CD4-positive, alpha-beta T cell (primary cell): ENCODE measurements around the gene PRR15L. TPM values are rescaled to one million over a fixed set of nuclear protein-coding genes. Genes with fewer than 3 reads are reported as not detected.

Source experiments
- ATAC-seq: fragments of 200-7000 bp; cut with Tn5 transposase; one replicate; pipeline ENCODE4 v1.10.0; 2022; ENCODE audit warnings: mild to moderate bottlenecking; ENCODE audit not compliant: poor library complexity
- CTCF ChIA-PET: fragments of 350-600 bp; sonication (Branson Sonifier 250); formaldehyde crosslinking; loops from one replicate; lab custom pipeline; 2021; ENCODE audit warnings: antibody characterized with exemption, inconsistent platforms; lab: Charles Lee
- POLR2A ChIA-PET: fragments of 350-600 bp; sonication (Branson Sonifier 250); formaldehyde crosslinking; loops from one replicate; lab custom pipeline; 2021; ENCODE audit warnings: antibody characterized with exemption, inconsistent platforms; lab: Charles Lee
- DNase-seq, 14 experiments: peaks; one replicate each; pipeline ENCODE4 v3.0.0-alpha.2; 2013 to 2020; ENCODE audit warnings: mixed read lengths in 2 of 14
- H3K27ac ChIP-seq, 2 donors: one replicate each; pipeline versions ENCODE4 v1.5.1 to v1.7.0; 2013; ENCODE audit warnings: low read length in 2 of 2, low read depth in 1 of 2, mild to moderate bottlenecking in 1 of 2
- H3K27me3 ChIP-seq, 2 experiments: 1 replicate in 1 of 2; 2 replicates in 1 of 2; pipeline versions ENCODE4 v1.6.1 to v1.7.0; 2013; ENCODE audit warnings: low read length in 2 of 2, control low read depth in 1 of 2, mild to moderate bottlenecking in 1 of 2, moderate library complexity in 1 of 2; ENCODE audit not compliant: insufficient read depth in 2 of 2, control insufficient read depth in 1 of 2
- H3K36me3 ChIP-seq: one replicate; pipeline ENCODE4 v1.6.1; 2013; ENCODE audit warnings: low read length, control low read depth; ENCODE audit not compliant: insufficient read depth
- H3K4me1 ChIP-seq: one replicate; pipeline ENCODE4 v1.6.1; 2013; ENCODE audit warnings: low read length, control low read depth; ENCODE audit not compliant: insufficient read depth
- H3K4me3 ChIP-seq: one replicate; pipeline ENCODE4 v1.5.1; 2013; ENCODE audit warnings: mild to moderate bottlenecking, low read length, moderate library complexity
- H3K9me3 ChIP-seq, 2 experiments: 1 replicate in 1 of 2; 2 replicates in 1 of 2; pipeline versions ENCODE4 v1.6.1 to v1.7.0; 2013; ENCODE audit warnings: low read length in 2 of 2, mild to moderate bottlenecking in 2 of 2, control low read depth in 1 of 2, moderate library complexity in 1 of 2; ENCODE audit not compliant: control insufficient read depth in 1 of 2, insufficient read depth in 1 of 2
- H3K27ac Mint-ChIP-seq: one replicate; pipeline ENCODE4 v1.8.0; 2020; ENCODE audit warnings: mixed read lengths
- H3K27me3 Mint-ChIP-seq: one replicate; pipeline ENCODE4 v1.8.0; 2021; ENCODE audit warnings: mixed read lengths
- H3K36me3 Mint-ChIP-seq: one replicate; pipeline ENCODE4 v1.8.0; 2021; ENCODE audit warnings: low read depth, mixed read lengths
- H3K4me1 Mint-ChIP-seq: one replicate; pipeline ENCODE4 v1.8.0; 2021; ENCODE audit warnings: low read depth, mixed read lengths
- H3K4me3 Mint-ChIP-seq: one replicate; pipeline ENCODE4 v1.8.0; 2020; ENCODE audit warnings: mild to moderate bottlenecking, mixed read lengths
- H3K9me3 Mint-ChIP-seq: one replicate; pipeline ENCODE4 v1.8.0; 2020; ENCODE audit warnings: mixed read lengths
- CTCF ChIP-seq: fragments of 200-600 bp; IDR thresholded peaks from one replicate; pipeline ENCODE4 v1.8.0; 2022; ENCODE audit warnings: antibody characterized with exemption, mild to moderate bottlenecking
- intact Hi-C, 2 experiments: fragments of 100-400 bp; cut with DNase I in 1 of 2; cut with micrococcal nuclease in 1 of 2; formaldehyde crosslinking; loops; one replicate each; pipeline versions ENCODE4 v1.15.1 to v1.9.0; 2023 to 2025; cut with DNase I, micrococcal nuclease
- total RNA-seq, 174 experiments: library from RNA in 2 of 174; stranded (reverse) in 2 of 174; gene quantifications; one replicate each; pipeline ENCODE4 v1.2.3 and lab custom pipeline; 2021 to 2026

The PRR15L gene
- total RNA-seq, 2 experiments from 2014 or later = not detected

- Histone ChIP-seq H3K27ac (no peak overlapping the region), H3K9me3 (no peaks in the 10 kb centered on the region), H3K36me3 (peaks cover 67% of the 10 kb centered on the region), H3K4me3 (no peak overlapping the region), H3K4me1 (no peaks in the 10 kb centered on the region), H3K27me3 (no peaks in the 10 kb centered on the region)
- POLR2A ChIA-PET = interaction anchor here (0.9 kb wide), 1 partner anchor 33 kb away, joined by 3 read pairs; no protein-coding TSS in a partner anchor
- no peak for TF ChIP-seq CTCF
- no peak for DNase-seq
- intact Hi-C loops = no loop called here
- Mint-ChIP-seq H3K27me3 (no peaks in the 10 kb centered on the region), H3K36me3 (peaks cover 60% of the 10 kb centered on the region), H3K27ac (no peak overlapping the region), H3K4me3 (no peak overlapping the region), H3K9me3 (no peaks in the 10 kb centered on the region), H3K4me1 (no peaks in the 10 kb centered on the region)
- CTCF ChIA-PET = no interaction called here
- no peak for ATAC-seq
These were observed 29.3 kb downstream of the PRR15L start for GRCh38 chr17:47928415-47928814.

- Histone ChIP-seq H3K4me1 (no peaks in the 10 kb centered on the region), H3K9me3 (no peaks in the 10 kb centered on the region), H3K27me3 (no peaks in the 10 kb centered on the region), H3K27ac (no peak overlapping the region), H3K4me3 (no peak overlapping the region), H3K36me3 (peaks cover 72% of the 10 kb centered on the region)
- intact Hi-C loops = no loop called here
- no peaks in the 10 kb centered on the region for H3K27me3 Mint-ChIP-seq
- H3K9me3 Mint-ChIP-seq = no peaks in the 10 kb centered on the region
- no peak for TF ChIP-seq CTCF
- no peak for ATAC-seq
- no peak overlapping the region for H3K4me3 Mint-ChIP-seq
- no peaks in the 10 kb centered on the region for H3K4me1 Mint-ChIP-seq
- no peak overlapping the region for H3K27ac Mint-ChIP-seq
- ChIA-PET POLR2A (no interaction called here), CTCF (no interaction called here)
- no peak for DNase-seq
- H3K36me3 Mint-ChIP-seq = peaks cover 65% of the 10 kb centered on the region
These were observed 29.8 kb downstream of the PRR15L start for GRCh38 chr17:47927821-47928400.

GRCh38 chr17:47925678-47925988 is 32.0 kb downstream of the PRR15L start:
- ATAC-seq (no peak), DNase-seq (no peak)
- Mint-ChIP-seq H3K27me3 (no peaks in the 10 kb centered on the region), H3K27ac (no peak overlapping the region), H3K4me1 (no peaks in the 10 kb centered on the region), H3K4me3 (no peak overlapping the region), H3K9me3 (no peaks in the 10 kb centered on the region), H3K36me3 (peaks cover 77% of the 10 kb centered on the region)
- H3K4me1 ChIP-seq = no peaks in the 10 kb centered on the region
- H3K27me3 ChIP-seq = no peaks in the 10 kb centered on the region
- no peaks in the 10 kb centered on the region for H3K9me3 ChIP-seq
- ChIA-PET CTCF (interaction anchor here (0.6 to 0.7 kb wide), 3 partner anchors 10 to 160 kb away, joined by 3 read pairs; no protein-coding TSS in a partner anchor), POLR2A (no interaction called here)
- H3K36me3 ChIP-seq = peaks cover 74% of the 10 kb centered on the region
- H3K4me3 ChIP-seq = no peak overlapping the region
- no peak for TF ChIP-seq CTCF
- intact Hi-C loops = no loop called here
- no peak overlapping the region for H3K27ac ChIP-seq
